Superior temporal gyrus (tissue), 1 donor: Measurements from ENCODE around the gene PPP4R1.

Experiments used
- DNase-seq: peaks from one replicate; pipeline ENCODE4 v3.0.0-alpha.2; 2016; ENCODE audit errors: extremely low spot score

The PPP4R1 gene

GRCh38 chr18:9549405-9549804, 65.0 kb downstream of the PPP4R1 start:
- no peak for DNase-seq

GRCh38 chr18:9547782-9548181, 66.6 kb downstream of the PPP4R1 start:
- DNase-seq = no peak

- DNase-seq = no peak
These were observed 67.9 kb downstream of the PPP4R1 start for GRCh38 chr18:9546468-9546867.

GRCh38 chr18:9545029-9545428, 69.3 kb downstream of the PPP4R1 start:
- DNase-seq = no peak

- no peak for DNase-seq
These were observed 71.4 kb downstream of the PPP4R1 start for GRCh38 chr18:9542924-9543323.

GRCh38 chr18:9539938-9540337, 74.4 kb downstream of the PPP4R1 start:
- DNase-seq = no peak

GRCh38 chr18:9539283-9539682, 75.1 kb downstream of the PPP4R1 start:
- no peak for DNase-seq

GRCh38 chr18:9537677-9538076, 76.7 kb downstream of the PPP4R1 start:
- no peak for DNase-seq

GRCh38 chr18:9536354-9537152, 77.8 kb downstream of the PPP4R1 start:
- no peak for DNase-seq

- peak; percentile 80 for DNase-seq
These were observed 78.8 kb downstream of the PPP4R1 start for GRCh38 chr18:9535430-9535991.

- no peak for DNase-seq
These were observed 79.5 kb downstream of the PPP4R1 start for GRCh38 chr18:9534844-9535243.

GRCh38 chr18:9531791-9532410, 82.5 kb downstream of the PPP4R1 start:
- no peak for DNase-seq

GRCh38 chr18:9530226-9531009, 83.9 kb downstream of the PPP4R1 start:
- DNase-seq = no peak

GRCh38 chr18:9526458-9526857, 87.9 kb downstream of the PPP4R1 start:
- DNase-seq = no peak

GRCh38 chr18:9522952-9523351, 91.4 kb downstream of the PPP4R1 start:
- DNase-seq = no peak

- DNase-seq = no peak
These were observed 92.6 kb downstream of the PPP4R1 start for GRCh38 chr18:9521770-9522169.

- DNase-seq = no peak
These were observed 93.7 kb downstream of the PPP4R1 start for GRCh38 chr18:9520666-9521065.

GRCh38 chr18:9519399-9519798, 95.0 kb downstream of the PPP4R1 start:
- DNase-seq = peak; percentile 47

GRCh38 chr18:9517869-9518268, 96.5 kb downstream of the PPP4R1 start:
- no peak for DNase-seq

- peak; percentile 81 for DNase-seq
These were observed 97.8 kb downstream of the PPP4R1 start for GRCh38 chr18:9516437-9517064.

GRCh38 chr18:9513971-9514512, 100.3 kb downstream of the PPP4R1 start:
- no peak for DNase-seq
